SK-N-SH (cell line): ENCODE results near the gene ATP5F1D. TPM values are rescaled to one million over a fixed set of nuclear protein-coding genes. Genes with fewer than 3 reads are reported as not detected.

Experiments
- CTCF ChIA-PET: fragments of 300-600, 350-600 bp; formaldehyde crosslinking; extraction: SDS; loops from one replicate; lab custom pipeline; 2021; lab: Yijun Ruan, JAX
- POLR2A ChIA-PET: fragments of 350-600 bp; sonication (Branson Sonifier 250); formaldehyde crosslinking; extraction: SDS; loops from one replicate; lab custom pipeline; 2020; ENCODE audit warnings: antibody characterized with exemption, inconsistent platforms; lab: Yijun Ruan, JAX
- DNase-seq: peaks from one replicate; pipeline ENCODE4 v3.0.0; 2012
- H2AFZ ChIP-seq: fragments of 200-600 bp; sonication (generic); 2 replicates; pipeline ENCODE4 v1.8.1; 2016; ENCODE audit warnings: antibody characterized with exemption, mild to moderate bottlenecking, low read depth
- H3F3A ChIP-seq: fragments of 200-600 bp; sonication (generic); replicated peaks from 2 replicates; pipeline ENCODE3; 2016; ENCODE audit warnings: antibody characterized with exemption, mild to moderate bottlenecking; ENCODE audit not compliant: insufficient read depth
- H3K27ac ChIP-seq, 2 experiments: fragments of 200-500 bp in 1 of 2; fragments of 200-600 bp in 1 of 2; sonication (Bioruptor generic) in 1 of 2; sonication (generic), shearing (Covaris generic) in 1 of 2; 2 replicates each; pipeline versions ENCODE4 v1.5.1 to v1.6.1; 2014 to 2016; ENCODE audit warnings: low read depth in 2 of 2, inconsistent platforms in 1 of 2, low read length in 1 of 2, mild to moderate bottlenecking in 1 of 2, mixed read lengths in 1 of 2
- H3K27me3 ChIP-seq: fragments of 200-600 bp; sonication (generic), shearing (Covaris generic); 2 replicates; pipeline ENCODE4 v1.6.1; 2016; ENCODE audit warnings: mixed run types; ENCODE audit not compliant: insufficient read depth
- H3K36me3 ChIP-seq, 2 experiments: fragments of 200-500 bp in 1 of 2; fragments of 200-600 bp in 1 of 2; sonication (Bioruptor generic) in 1 of 2; sonication (generic) in 1 of 2; replicated peaks in 1 of 2; 2 replicates each; pipeline versions ENCODE3 to v1.5.1; 2014 to 2016; ENCODE audit warnings: low read length in 1 of 2, mild to moderate bottlenecking in 1 of 2; ENCODE audit not compliant: insufficient read depth in 2 of 2, control insufficient read depth in 1 of 2
- H3K4me1 ChIP-seq, 2 experiments: fragments of 200-500 bp in 1 of 2; fragments of 200-600 bp in 1 of 2; sonication (Bioruptor generic) in 1 of 2; sonication (generic), shearing (Covaris generic) in 1 of 2; 2 replicates each; pipeline versions ENCODE4 v1.5.1 to v1.6.1; 2014 to 2016; ENCODE audit warnings: low read depth in 1 of 2, low read length in 1 of 2, mixed run types in 1 of 2; ENCODE audit not compliant: insufficient read depth in 2 of 2, control insufficient read depth in 1 of 2
- H3K4me2 ChIP-seq: fragments of 200-600 bp; sonication (generic), shearing (Covaris generic); 2 replicates; pipeline ENCODE4 v1.6.1; 2017; ENCODE audit warnings: mixed run types
- H3K4me3 ChIP-seq, 2 experiments: fragments of 200-500 bp in 1 of 2; fragments of 200-600 bp in 1 of 2; sonication (Bioruptor generic) in 1 of 2; sonication (generic), shearing (Covaris generic) in 1 of 2; 2 replicates each; pipeline versions ENCODE4 v1.5.1 to v1.8.1; 2014 to 2016; ENCODE audit warnings: low read depth in 2 of 2, inconsistent platforms in 1 of 2, low read length in 1 of 2, mild to moderate bottlenecking in 1 of 2, mixed read lengths in 1 of 2, moderate library complexity in 1 of 2
- H3K79me2 ChIP-seq: fragments of 200-600 bp; sonication (generic); 2 replicates; pipeline ENCODE4 v1.8.1; 2017; ENCODE audit warnings: mild to moderate bottlenecking; ENCODE audit not compliant: insufficient read depth
- H3K9ac ChIP-seq: fragments of 200-600 bp; sonication (generic); 2 replicates; pipeline ENCODE4 v1.6.1; 2017; ENCODE audit warnings: mixed run types
- H3K9me2 ChIP-seq: fragments of 200-600 bp; sonication (generic); 2 replicates; pipeline ENCODE4 v1.6.1; 2017; ENCODE audit warnings: mixed run types
- H3K9me3 ChIP-seq: fragments of 200-600 bp; sonication (generic); 2 replicates; pipeline ENCODE4 v1.6.1; 2017; ENCODE audit warnings: mixed run types, mild to moderate bottlenecking, moderate library complexity
- H4K20me1 ChIP-seq: fragments of 200-600 bp; sonication (generic); 2 replicates; pipeline ENCODE4 v1.6.1; 2017; ENCODE audit warnings: mild to moderate bottlenecking, mixed run types; ENCODE audit not compliant: insufficient read depth
- CHD2 ChIP-seq: fragments of 150-350 bp; IDR thresholded peaks from 2 replicates; pipeline ENCODE4 v1.6.1; 2018; ENCODE audit warnings: low read length; ENCODE audit not compliant: partially characterized antibody
- EZH2phosphoT487 ChIP-seq: fragments of 200-600 bp; sonication (generic); IDR thresholded peaks from 2 replicates; pipeline ENCODE4 v1.6.1; 2017; ENCODE audit warnings: low read depth, mixed run types, mild to moderate bottlenecking, antibody characterized with exemption, moderate library complexity, borderline replicate concordance
- FOXM1 ChIP-seq: IDR thresholded peaks from 2 replicates; pipeline ENCODE4 v1.4.0; 2012; ENCODE audit warnings: low read depth, mild to moderate bottlenecking
- MXI1 ChIP-seq: IDR thresholded peaks from 2 replicates; pipeline ENCODE4 v1.6.1; 2012; ENCODE audit warnings: mild to moderate bottlenecking, low read depth, low read length, improper control_type of control experiment
- NRF1 ChIP-seq: IDR thresholded peaks from 2 replicates; pipeline ENCODE4 v1.6.1; 2012; ENCODE audit warnings: low read depth, mild to moderate bottlenecking, low read length
- POLR2AphosphoS5 ChIP-seq: IDR thresholded peaks from 2 replicates; pipeline ENCODE4 v1.6.1; 2012; ENCODE audit warnings: low read depth, low read length
- RFX5 ChIP-seq: IDR thresholded peaks from 2 replicates; pipeline ENCODE4 v1.6.1; 2012; ENCODE audit warnings: mild to moderate bottlenecking, improper control_type of control experiment, low read length
- TAF1 ChIP-seq: IDR thresholded peaks from 2 replicates; pipeline ENCODE4 v1.6.1; 2012; ENCODE audit warnings: low read depth, mild to moderate bottlenecking, low read length, moderate library complexity, borderline replicate concordance
- YY1 ChIP-seq: IDR thresholded peaks from 2 replicates; pipeline ENCODE4 v1.4.0; 2012; ENCODE audit warnings: low read depth, mild to moderate bottlenecking
- WGBS: methylation state at CpG from one replicate; pipeline ENCODE4 v1.1.6; 2017; ENCODE audit warnings: low lambda C conversion rate; 5-methylcytosine and 5-hydroxymethylcytosine counted together
- polyA plus RNA-seq, 3 experiments: library from polyadenylated mRNA; depleted of rRNA; stranded (reverse); fragments of >200 nt; gene quantifications; 2 replicates each; pipeline ENCODE4 v1.2.3, GENCODE V29; 2012
- TF ChIP-seq, protein P1 (sequence below): IDR thresholded peaks from 2 replicates; pipeline ENCODE4 v1.4.0; 2012; ENCODE audit warnings: low read depth, borderline replicate concordance
- TF ChIP-seq, protein P2 (sequence below): fragments of 150-350 bp; IDR thresholded peaks from 2 replicates; pipeline ENCODE4 v1.6.1; 2016; ENCODE audit warnings: mild to moderate bottlenecking, low read depth, low read length
- TF ChIP-seq, protein P3 (sequence below): IDR thresholded peaks from 2 replicates; pipeline ENCODE4 v1.4.0; 2012; ENCODE audit warnings: low read depth, borderline replicate concordance
- TF ChIP-seq, protein P4 (sequence below): IDR thresholded peaks from 2 replicates; pipeline ENCODE4 v1.4.0; 2012; ENCODE audit warnings: low read depth
- TF ChIP-seq, protein P5 (sequence below): fragments of 200-600 bp; sonication (generic); IDR thresholded peaks from 2 replicates; pipeline ENCODE4 v1.6.1; 2017; ENCODE audit warnings: antibody characterized with exemption, mild to moderate bottlenecking, moderate library complexity
- TF ChIP-seq, protein P6 (sequence below): IDR thresholded peaks from 2 replicates; pipeline ENCODE4; 2012
- TF ChIP-seq, protein P7 (sequence below): IDR thresholded peaks from 2 replicates; pipeline ENCODE4 v1.6.1; 2012; ENCODE audit warnings: mild to moderate bottlenecking, low read depth, low read length, moderate library complexity

Gene ATP5F1D
- polyA plus RNA-seq, 1 of the 3 experiments (the other 2 are of a cell fraction), result 226 TPM

DNA sequence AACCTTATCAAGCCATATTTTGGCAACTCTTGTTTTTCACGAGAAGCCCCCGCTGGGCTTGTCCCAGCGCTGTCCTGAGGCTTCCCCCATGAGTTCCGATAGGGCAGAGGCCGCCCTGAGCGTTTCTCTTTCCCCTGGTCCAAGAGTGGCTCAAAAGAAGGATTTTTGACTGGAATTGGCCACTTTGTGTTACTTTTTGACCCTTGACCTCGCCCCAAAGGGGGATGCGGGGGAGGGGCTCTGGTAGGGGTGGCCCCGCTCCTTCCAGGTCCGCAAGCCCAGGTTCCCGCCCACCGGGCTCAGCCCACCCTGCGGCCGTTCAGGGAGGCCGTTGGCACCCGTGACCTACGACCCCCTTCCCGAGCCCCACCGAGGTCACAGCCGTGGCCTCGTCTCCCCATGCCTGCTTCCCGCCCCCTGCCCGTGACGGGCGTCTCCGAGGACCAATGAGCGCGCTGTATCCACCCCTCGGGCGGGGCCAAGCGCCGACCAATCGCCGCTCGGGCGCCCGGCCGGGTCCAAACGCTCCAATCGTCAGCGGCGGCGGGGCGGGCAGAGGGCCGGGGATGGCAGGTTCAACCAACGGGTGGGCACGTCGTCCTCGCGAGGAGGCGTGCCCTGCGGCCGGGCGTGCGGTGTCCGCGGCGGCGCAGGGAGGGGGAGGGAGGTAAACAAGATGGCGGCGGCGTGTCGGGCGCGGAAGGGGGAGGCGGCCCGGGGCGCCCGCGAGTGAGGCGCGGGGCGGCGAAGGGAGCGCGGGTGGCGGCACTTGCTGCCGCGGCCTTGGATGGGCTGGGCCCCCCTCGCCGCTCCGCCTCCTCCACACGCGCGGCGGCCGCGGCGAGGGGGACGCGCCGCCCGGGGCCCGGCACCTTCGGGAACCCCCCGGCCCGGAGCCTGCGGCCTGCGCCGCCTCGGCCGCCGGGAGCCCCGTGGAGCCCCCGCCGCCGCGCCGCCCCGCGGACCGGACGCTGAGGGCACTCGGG, 36.1 kb upstream of the ATP5F1D start, which contains the start of gene STK11:
Gene STK11, plus strand, starts transcription at position 665 of the 986 bp plus-strand sequence. CDS start 1,136 bp downstream, outside the sequence.
- H3K9me2 ChIP-seq, result no peaks in the 10 kb centered on the region
- peaks cover 8 to 30% of the 10 kb centered on the region in 2 experiments; a peak in 1 of 4 replicates for H3K4me1 ChIP-seq
- H3K36me3 ChIP-seq, result peaks cover 4 to 5% of the 10 kb centered on the region in 2 experiments
- WGBS, result 52% methylated on average over 8 of the region's 114 CpGs
- H3K9me3 ChIP-seq, result no peaks in the 10 kb centered on the region
- peak within 1 kb of the TSS; percentile 65 to 85 for H3K4me3 ChIP-seq
- peak within 1 kb of the TSS; percentile 84 for H3K9ac ChIP-seq
- POLR2A ChIA-PET, result no interaction called here
- H3K27me3 ChIP-seq, result no peaks in the 10 kb centered on the region
- peaks cover 27% of the 10 kb centered on the region for H3F3A ChIP-seq
- TF ChIP-seq, protein P1, sequence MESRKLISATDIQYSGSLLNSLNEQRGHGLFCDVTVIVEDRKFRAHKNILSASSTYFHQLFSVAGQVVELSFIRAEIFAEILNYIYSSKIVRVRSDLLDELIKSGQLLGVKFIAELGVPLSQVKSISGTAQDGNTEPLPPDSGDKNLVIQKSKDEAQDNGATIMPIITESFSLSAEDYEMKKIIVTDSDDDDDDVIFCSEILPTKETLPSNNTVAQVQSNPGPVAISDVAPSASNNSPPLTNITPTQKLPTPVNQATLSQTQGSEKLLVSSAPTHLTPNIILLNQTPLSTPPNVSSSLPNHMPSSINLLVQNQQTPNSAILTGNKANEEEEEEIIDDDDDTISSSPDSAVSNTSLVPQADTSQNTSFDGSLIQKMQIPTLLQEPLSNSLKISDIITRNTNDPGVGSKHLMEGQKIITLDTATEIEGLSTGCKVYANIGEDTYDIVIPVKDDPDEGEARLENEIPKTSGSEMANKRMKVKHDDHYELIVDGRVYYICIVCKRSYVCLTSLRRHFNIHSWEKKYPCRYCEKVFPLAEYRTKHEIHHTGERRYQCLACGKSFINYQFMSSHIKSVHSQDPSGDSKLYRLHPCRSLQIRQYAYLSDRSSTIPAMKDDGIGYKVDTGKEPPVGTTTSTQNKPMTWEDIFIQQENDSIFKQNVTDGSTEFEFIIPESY, result peak; percentile 81; the same call in 1 of the 2 replicates
- TF ChIP-seq, protein P2, sequence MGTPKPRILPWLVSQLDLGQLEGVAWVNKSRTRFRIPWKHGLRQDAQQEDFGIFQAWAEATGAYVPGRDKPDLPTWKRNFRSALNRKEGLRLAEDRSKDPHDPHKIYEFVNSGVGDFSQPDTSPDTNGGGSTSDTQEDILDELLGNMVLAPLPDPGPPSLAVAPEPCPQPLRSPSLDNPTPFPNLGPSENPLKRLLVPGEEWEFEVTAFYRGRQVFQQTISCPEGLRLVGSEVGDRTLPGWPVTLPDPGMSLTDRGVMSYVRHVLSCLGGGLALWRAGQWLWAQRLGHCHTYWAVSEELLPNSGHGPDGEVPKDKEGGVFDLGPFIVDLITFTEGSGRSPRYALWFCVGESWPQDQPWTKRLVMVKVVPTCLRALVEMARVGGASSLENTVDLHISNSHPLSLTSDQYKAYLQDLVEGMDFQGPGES, result peak; percentile 76
- TF ChIP-seq CHD2, result peak; percentile 90
- TF ChIP-seq, protein P3, sequence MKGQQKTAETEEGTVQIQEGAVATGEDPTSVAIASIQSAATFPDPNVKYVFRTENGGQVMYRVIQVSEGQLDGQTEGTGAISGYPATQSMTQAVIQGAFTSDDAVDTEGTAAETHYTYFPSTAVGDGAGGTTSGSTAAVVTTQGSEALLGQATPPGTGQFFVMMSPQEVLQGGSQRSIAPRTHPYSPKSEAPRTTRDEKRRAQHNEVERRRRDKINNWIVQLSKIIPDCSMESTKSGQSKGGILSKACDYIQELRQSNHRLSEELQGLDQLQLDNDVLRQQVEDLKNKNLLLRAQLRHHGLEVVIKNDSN, result no peak
- peak; percentile 95 for TF ChIP-seq TAF1
- TF ChIP-seq, protein P4, sequence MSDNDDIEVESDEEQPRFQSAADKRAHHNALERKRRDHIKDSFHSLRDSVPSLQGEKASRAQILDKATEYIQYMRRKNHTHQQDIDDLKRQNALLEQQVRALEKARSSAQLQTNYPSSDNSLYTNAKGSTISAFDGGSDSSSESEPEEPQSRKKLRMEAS, result peak; percentile 49
- TF ChIP-seq NRF1, result peak; percentile 51
- TF ChIP-seq, protein P5, sequence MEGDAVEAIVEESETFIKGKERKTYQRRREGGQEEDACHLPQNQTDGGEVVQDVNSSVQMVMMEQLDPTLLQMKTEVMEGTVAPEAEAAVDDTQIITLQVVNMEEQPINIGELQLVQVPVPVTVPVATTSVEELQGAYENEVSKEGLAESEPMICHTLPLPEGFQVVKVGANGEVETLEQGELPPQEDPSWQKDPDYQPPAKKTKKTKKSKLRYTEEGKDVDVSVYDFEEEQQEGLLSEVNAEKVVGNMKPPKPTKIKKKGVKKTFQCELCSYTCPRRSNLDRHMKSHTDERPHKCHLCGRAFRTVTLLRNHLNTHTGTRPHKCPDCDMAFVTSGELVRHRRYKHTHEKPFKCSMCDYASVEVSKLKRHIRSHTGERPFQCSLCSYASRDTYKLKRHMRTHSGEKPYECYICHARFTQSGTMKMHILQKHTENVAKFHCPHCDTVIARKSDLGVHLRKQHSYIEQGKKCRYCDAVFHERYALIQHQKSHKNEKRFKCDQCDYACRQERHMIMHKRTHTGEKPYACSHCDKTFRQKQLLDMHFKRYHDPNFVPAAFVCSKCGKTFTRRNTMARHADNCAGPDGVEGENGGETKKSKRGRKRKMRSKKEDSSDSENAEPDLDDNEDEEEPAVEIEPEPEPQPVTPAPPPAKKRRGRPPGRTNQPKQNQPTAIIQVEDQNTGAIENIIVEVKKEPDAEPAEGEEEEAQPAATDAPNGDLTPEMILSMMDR, result no peak
- TF ChIP-seq, protein P6, sequence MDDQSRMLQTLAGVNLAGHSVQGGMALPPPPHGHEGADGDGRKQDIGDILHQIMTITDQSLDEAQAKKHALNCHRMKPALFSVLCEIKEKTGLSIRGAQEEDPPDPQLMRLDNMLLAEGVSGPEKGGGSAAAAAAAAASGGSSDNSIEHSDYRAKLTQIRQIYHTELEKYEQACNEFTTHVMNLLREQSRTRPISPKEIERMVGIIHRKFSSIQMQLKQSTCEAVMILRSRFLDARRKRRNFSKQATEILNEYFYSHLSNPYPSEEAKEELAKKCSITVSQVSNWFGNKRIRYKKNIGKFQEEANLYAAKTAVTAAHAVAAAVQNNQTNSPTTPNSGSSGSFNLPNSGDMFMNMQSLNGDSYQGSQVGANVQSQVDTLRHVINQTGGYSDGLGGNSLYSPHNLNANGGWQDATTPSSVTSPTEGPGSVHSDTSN, result peak; percentile 99
- no peak for TF ChIP-seq FOXM1
- peak; percentile 46; the same call in 1 of the 2 replicates for TF ChIP-seq MXI1
- peak; percentile 42; the same call in 1 of the 2 replicates for TF ChIP-seq RFX5
- TF ChIP-seq, protein P7, sequence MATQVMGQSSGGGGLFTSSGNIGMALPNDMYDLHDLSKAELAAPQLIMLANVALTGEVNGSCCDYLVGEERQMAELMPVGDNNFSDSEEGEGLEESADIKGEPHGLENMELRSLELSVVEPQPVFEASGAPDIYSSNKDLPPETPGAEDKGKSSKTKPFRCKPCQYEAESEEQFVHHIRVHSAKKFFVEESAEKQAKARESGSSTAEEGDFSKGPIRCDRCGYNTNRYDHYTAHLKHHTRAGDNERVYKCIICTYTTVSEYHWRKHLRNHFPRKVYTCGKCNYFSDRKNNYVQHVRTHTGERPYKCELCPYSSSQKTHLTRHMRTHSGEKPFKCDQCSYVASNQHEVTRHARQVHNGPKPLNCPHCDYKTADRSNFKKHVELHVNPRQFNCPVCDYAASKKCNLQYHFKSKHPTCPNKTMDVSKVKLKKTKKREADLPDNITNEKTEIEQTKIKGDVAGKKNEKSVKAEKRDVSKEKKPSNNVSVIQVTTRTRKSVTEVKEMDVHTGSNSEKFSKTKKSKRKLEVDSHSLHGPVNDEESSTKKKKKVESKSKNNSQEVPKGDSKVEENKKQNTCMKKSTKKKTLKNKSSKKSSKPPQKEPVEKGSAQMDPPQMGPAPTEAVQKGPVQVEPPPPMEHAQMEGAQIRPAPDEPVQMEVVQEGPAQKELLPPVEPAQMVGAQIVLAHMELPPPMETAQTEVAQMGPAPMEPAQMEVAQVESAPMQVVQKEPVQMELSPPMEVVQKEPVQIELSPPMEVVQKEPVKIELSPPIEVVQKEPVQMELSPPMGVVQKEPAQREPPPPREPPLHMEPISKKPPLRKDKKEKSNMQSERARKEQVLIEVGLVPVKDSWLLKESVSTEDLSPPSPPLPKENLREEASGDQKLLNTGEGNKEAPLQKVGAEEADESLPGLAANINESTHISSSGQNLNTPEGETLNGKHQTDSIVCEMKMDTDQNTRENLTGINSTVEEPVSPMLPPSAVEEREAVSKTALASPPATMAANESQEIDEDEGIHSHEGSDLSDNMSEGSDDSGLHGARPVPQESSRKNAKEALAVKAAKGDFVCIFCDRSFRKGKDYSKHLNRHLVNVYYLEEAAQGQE, result 0 out of 2 replicates have a peak, but pooled peaks have one; percentile 43
- no peak for TF ChIP-seq EZH2phosphoT487
- peak; percentile 46; the same call in 1 of the 2 replicates for TF ChIP-seq POLR2AphosphoS5
- TF ChIP-seq YY1, result peak; percentile 92
- TF ChIP-seq, all 33 proteins: peak for 12
- DNase-seq, result peak; percentile 99
- CTCF ChIA-PET, result interaction anchor here (0.6 to 2.8 kb wide), 2 partner anchors 11 to 92 kb away, joined by 3 to 19 read pairs; no protein-coding TSS in a partner anchor
- peaks cover 27% of the 10 kb centered on the region for H4K20me1 ChIP-seq
- H3K27ac ChIP-seq, result peak within 1 kb of the TSS; percentile 47 to 49; a peak in 3 of 4 replicates
- H3K79me2 ChIP-seq, result peaks cover 43% of the 10 kb centered on the region
- H3K4me2 ChIP-seq, result peak within 1 kb of the TSS; percentile 93
- H2AFZ ChIP-seq, result peak within 1 kb of the TSS; percentile 67; the same call in 1 of the 2 replicates
